H1 (cell line): Measurements from ENCODE around the gene SHOX. TPM values are rescaled to one million over a fixed set of nuclear protein-coding genes. Genes with fewer than 3 reads are reported as not detected.

Experiments used
- CTCF ChIA-PET: fragments of 300-600 bp; sonication (Branson Sonifier 250); formaldehyde crosslinking; loops from one replicate; lab custom pipeline; 2021; ENCODE audit not compliant: partially characterized antibody; lab: Charles Lee
- POLR2A ChIA-PET: fragments of 300-600 bp; sonication (Branson Sonifier 250); formaldehyde crosslinking; loops from one replicate; lab custom pipeline; 2021; ENCODE audit warnings: inconsistent platforms; ENCODE audit not compliant: partially characterized antibody; lab: Charles Lee
- DNase-seq, 2 experiments: peaks; one replicate each; pipeline versions ENCODE4 v3.0.0 to v3.0.0-alpha.2; 2010 to 2022; ENCODE audit warnings: low spot score in 2 of 2, low read depth in 1 of 2, mixed read lengths in 1 of 2
- FAIRE-seq: peaks from 2 replicates; lab custom pipeline; 2011; peaks lifted over from hg19 to GRCh38; lab: Jason Lieb, UNC
- H2AFZ ChIP-seq: 2 replicates; pipeline ENCODE4 v1.8.1; 2012; ENCODE audit warnings: low read length, inconsistent platforms
- H2AK5ac ChIP-seq: 2 replicates; pipeline ENCODE4 v1.6.1; 2013; ENCODE audit warnings: low read depth, low read length
- H2BK120ac ChIP-seq: replicated peaks from 2 replicates; pipeline ENCODE3; 2013; ENCODE audit warnings: low read depth, low read length, inconsistent platforms
- H2BK12ac ChIP-seq: 2 replicates; pipeline ENCODE4 v1.6.1; 2013; ENCODE audit warnings: low read depth, low read length
- H2BK15ac ChIP-seq: 2 replicates; pipeline ENCODE4 v1.6.1; 2013; ENCODE audit warnings: low read length
- H2BK20ac ChIP-seq: 2 replicates; pipeline ENCODE4 v1.6.1; 2013; ENCODE audit warnings: low read length
- H2BK5ac ChIP-seq: 2 replicates; pipeline ENCODE4 v1.6.1; 2013; ENCODE audit warnings: low read depth, low read length
- H3K14ac ChIP-seq: 2 replicates; pipeline ENCODE4 v1.6.1; 2013; ENCODE audit warnings: inconsistent platforms; ENCODE audit not compliant: insufficient read length
- H3K18ac ChIP-seq: 2 replicates; pipeline ENCODE4 v1.6.1; 2013; ENCODE audit warnings: low read length; ENCODE audit errors: extremely low read depth
- H3K23ac ChIP-seq: 2 replicates; pipeline ENCODE4 v1.6.1; 2013; ENCODE audit warnings: inconsistent platforms; ENCODE audit not compliant: insufficient read length
- H3K23me2 ChIP-seq: 2 replicates; pipeline ENCODE4 v1.6.1; 2013; ENCODE audit warnings: low read depth, low read length
- H3K27ac ChIP-seq: 2 replicates; pipeline ENCODE4 v1.6.1; 2011; ENCODE audit warnings: low read depth, low read length, inconsistent platforms
- H3K27me3 ChIP-seq, 4 experiments: replicated peaks in 1 of 4; 1 replicate in 1 of 4; 2 replicates in 3 of 4; pipeline versions ENCODE4 v1.6.1 to v1.8.1; 2011 to 2013; ENCODE audit warnings: low read length in 3 of 4, mild to moderate bottlenecking in 3 of 4, inconsistent platforms in 2 of 4, mixed read lengths in 2 of 4, moderate library complexity in 1 of 4; ENCODE audit not compliant: control insufficient read depth in 3 of 4, insufficient read depth in 3 of 4; ENCODE audit errors: extremely low read depth in 1 of 4
- H3K36me3 ChIP-seq, 4 experiments: 2 replicates each; pipeline versions ENCODE4 v1.6.1 to v1.8.1; 2011 to 2013; ENCODE audit warnings: mild to moderate bottlenecking in 4 of 4, low read length in 3 of 4, moderate library complexity in 2 of 4, control low read depth in 1 of 4, inconsistent platforms in 1 of 4; ENCODE audit not compliant: insufficient read depth in 4 of 4, control insufficient read depth in 2 of 4
- H3K4ac ChIP-seq: replicated peaks from 2 replicates; pipeline ENCODE3; 2013; ENCODE audit warnings: low read length, low read depth, mixed read lengths, inconsistent platforms; ENCODE audit not compliant: insufficient read length
- H3K4me1 ChIP-seq, 4 experiments: replicated peaks in 1 of 4; 1 replicate in 1 of 4; 2 replicates in 3 of 4; pipeline versions ENCODE4 v1.6.1 to v1.8.1; 2011 to 2013; ENCODE audit warnings: low read length in 3 of 4, inconsistent platforms in 2 of 4, mixed read lengths in 1 of 4; ENCODE audit not compliant: insufficient read depth in 4 of 4, control insufficient read depth in 3 of 4
- H3K4me2 ChIP-seq, 2 experiments: 2 replicates each; pipeline versions ENCODE4 v1.6.1 to v1.8.1; 2011 to 2013; ENCODE audit warnings: low read depth in 2 of 2, low read length in 2 of 2, control low read depth in 1 of 2, inconsistent platforms in 1 of 2, mild to moderate bottlenecking in 1 of 2; ENCODE audit not compliant: insufficient read depth in 1 of 2
- H3K4me3 ChIP-seq, 4 experiments: fragments of 200-600, 300-600 bp in 1 of 4; sonication (generic), shearing (Covaris generic), sonication (Bioruptor Twin) in 1 of 4; 2 replicates each; pipeline versions ENCODE4 v1.5.1 to v1.8.1; 2011 to 2016; ENCODE audit warnings: low read length in 4 of 4, low read depth in 3 of 4, control low read depth in 2 of 4, inconsistent platforms in 2 of 4, mild to moderate bottlenecking in 2 of 4, mixed read lengths in 1 of 4, moderate library complexity in 1 of 4; ENCODE audit not compliant: insufficient read depth in 2 of 4; ENCODE audit errors: extremely low read depth in 1 of 4
- H3K56ac ChIP-seq: replicated peaks from 2 replicates; pipeline ENCODE3; 2013; ENCODE audit warnings: low read depth, mild to moderate bottlenecking, mixed read lengths, low read length, inconsistent platforms; ENCODE audit not compliant: insufficient read length
- H3K79me1 ChIP-seq: 2 replicates; pipeline ENCODE4 v1.6.1; 2013; ENCODE audit warnings: low read depth, low read length, control low read depth
- H3K79me2 ChIP-seq, 2 experiments: 2 replicates each; pipeline versions ENCODE4 v1.6.1 to v1.8.1; 2012 to 2013; ENCODE audit warnings: low read length in 2 of 2, mild to moderate bottlenecking in 2 of 2, inconsistent platforms in 1 of 2; ENCODE audit not compliant: insufficient read depth in 2 of 2, control insufficient read depth in 1 of 2
- H3K9ac ChIP-seq, 4 experiments: replicated peaks in 1 of 4; 1 replicate in 1 of 4; 2 replicates in 3 of 4; pipeline versions ENCODE4 v1.6.1 to v1.8.1; 2011 to 2013; ENCODE audit warnings: low read depth in 3 of 4, low read length in 3 of 4, control low read depth in 2 of 4, mild to moderate bottlenecking in 2 of 4, moderate library complexity in 2 of 4, inconsistent platforms in 1 of 4; ENCODE audit errors: extremely low read depth in 1 of 4
- H3K9me3 ChIP-seq, 2 experiments: 2 replicates each; pipeline versions ENCODE4 v1.6.1 to v1.8.1; 2012 to 2013; ENCODE audit warnings: mild to moderate bottlenecking in 2 of 2, moderate library complexity in 2 of 2, control low read depth in 1 of 2, inconsistent platforms in 1 of 2, low read depth in 1 of 2, low read length in 1 of 2, mixed read lengths in 1 of 2; ENCODE audit not compliant: insufficient read depth in 2 of 2
- H4K20me1 ChIP-seq, 2 experiments: replicated peaks in 1 of 2; 2 replicates each; pipeline versions ENCODE3 to v1.8.1; 2011 to 2013; ENCODE audit warnings: inconsistent platforms in 2 of 2, low read length in 2 of 2, mild to moderate bottlenecking in 1 of 2; ENCODE audit not compliant: insufficient read depth in 2 of 2, control insufficient read depth in 1 of 2
- H4K5ac ChIP-seq: 2 replicates; pipeline ENCODE4 v1.6.1; 2013; ENCODE audit warnings: low read length, low read depth, mixed read lengths, inconsistent platforms; ENCODE audit not compliant: insufficient read length
- H4K8ac ChIP-seq: 2 replicates; pipeline ENCODE4 v1.8.0; 2013; ENCODE audit warnings: mild to moderate bottlenecking, moderate library complexity, low read length, inconsistent platforms; ENCODE audit not compliant: insufficient read depth; ENCODE audit errors: extremely low read depth
- H4K91ac ChIP-seq: replicated peaks from 2 replicates; pipeline ENCODE3; 2013; ENCODE audit warnings: low read length, mixed read lengths, inconsistent platforms; ENCODE audit not compliant: insufficient read length
- SAP30 ChIP-seq: fragments of 300-600 bp; sonication (generic); IDR thresholded peaks from 2 replicates; pipeline ENCODE4 v1.7.1; 2012; ENCODE audit warnings: low read length, moderate library complexity, mild to moderate bottlenecking, inconsistent platforms; ENCODE audit not compliant: insufficient read depth, insufficient replicate concordance
- TAF7 ChIP-seq: optimal IDR thresholded peaks from 2 replicates; pipeline ENCODE3; 2011; ENCODE audit warnings: low read depth, mild to moderate bottlenecking, inconsistent platforms, low read length, moderate library complexity, borderline replicate concordance
- WGBS, 2 experiments: shearing (Covaris generic) in 1 of 2; methylation state at CpG; one replicate each; pipeline versions ENCODE4 v1.1.6 to v1.1.7; 2013 to 2015; ENCODE audit warnings: low lambda C conversion rate in 2 of 2, mixed read lengths in 2 of 2, inconsistent platforms in 1 of 2, low coverage in 1 of 2, missing lambda C conversion rate in 1 of 2; ENCODE audit not compliant: insufficient replicate concordance in 2 of 2, insufficient coverage in 1 of 2, insufficient read length in 1 of 2; ENCODE audit errors: extremely low coverage in 1 of 2, missing lambda C conversion rate in 1 of 2; 5-methylcytosine and 5-hydroxymethylcytosine counted together
- polyA plus RNA-seq, 7 experiments: library from polyadenylated mRNA; depleted of rRNA in 3 of 7; stranded (reverse) in 5 of 7; unstranded in 2 of 7; fragments of >200 nt in 5 of 7; fragments of 200-250 nt in 2 of 7; gene quantifications; 1 replicate in 5 of 7; 2 replicates in 1 of 7; 4 replicates in 1 of 7; pipeline versions ENCODE4 v1.2.1 to v1.2.3, GENCODE V29; 2011 to 2013; ENCODE audit warnings: missing spikeins in 2 of 7, mixed read lengths in 2 of 7
- total RNA-seq: library from RNA; stranded (reverse); fragmentation: NEBNext Ultra II Directional; extraction: Animal tissue kit (Norgen Biotek cat#: 25700); gene quantifications from 2 replicates; pipeline ENCODE4 v1.2.1, GENCODE V29; 2021

Gene SHOX
- total and polyA plus RNA-seq, 2 of the 8 experiments (the other 6 are each of a cell fraction or from before 2014, with no cell fraction given) = 0.05 to 0.15 TPM

DNA sequence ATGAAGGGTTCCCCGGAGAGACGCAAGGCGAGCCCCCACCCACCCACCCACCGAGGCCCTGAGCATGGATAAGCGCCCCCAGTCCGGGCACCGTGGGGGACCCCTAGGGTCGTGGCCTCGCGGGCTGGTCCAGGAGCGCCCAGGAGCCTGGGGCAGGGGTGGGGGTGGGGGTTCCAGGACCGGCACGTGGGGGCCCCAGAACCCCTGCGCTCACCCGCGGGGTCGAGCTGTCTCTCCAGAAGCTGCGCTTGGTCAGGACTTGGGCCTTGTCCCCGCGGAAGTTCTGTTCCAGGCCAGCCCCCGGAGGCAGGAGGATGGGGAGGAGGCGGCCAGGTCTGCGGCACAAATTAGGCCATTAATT is 11.2 kb upstream of the SHOX start:
- no peak overlapping the region for H3K56ac ChIP-seq
- peak overlapping the region; percentile 81; the same call in 1 of the 2 replicates for H2BK15ac ChIP-seq
- CTCF ChIA-PET = no interaction called here
- no peaks in the 10 kb centered on the region for H3K9me3 ChIP-seq
- no peaks in the 10 kb centered on the region for H4K20me1 ChIP-seq
- H3K4ac ChIP-seq = no peak overlapping the region
- no peak for DNase-seq
- TF ChIP-seq SAP30 (no peak), TAF7 (no peak)
- no peak overlapping the region for H2BK20ac ChIP-seq
- no peaks in the 10 kb centered on the region; a peak in 1 of 8 replicates for H3K36me3 ChIP-seq
- no peak overlapping the region for H3K27ac ChIP-seq
- H3K4me1 ChIP-seq = peaks cover 0 to 22% (median 14%) of the 10 kb centered on the region in 4 experiments; a peak in 6 of 7 replicates
- no peak overlapping the region for H2AFZ ChIP-seq
- H2BK5ac ChIP-seq = no peak overlapping the region
- H3K18ac ChIP-seq = no peak overlapping the region; the same call in 1 of the 2 replicates
- H3K79me2 ChIP-seq = no peaks in the 10 kb centered on the region
- 8% methylated on average over 8 of the region's 23 CpGs; no CpG with 5 or more reads in 1 of the 2 experiments for WGBS, 2 experiments
- peak overlapping the region in 2 of 4 experiments; percentile 0 to 56; a peak in 3 of 8 replicates for H3K4me3 ChIP-seq
- H3K23ac ChIP-seq = no peak overlapping the region
- no peak for FAIRE-seq
- no peak overlapping the region for H2AK5ac ChIP-seq
- peak overlapping the region; percentile 58 to 65 for H3K4me2 ChIP-seq
- H3K9ac ChIP-seq = no peak overlapping the region
- H4K5ac ChIP-seq = no peak overlapping the region
- no peak overlapping the region for H4K8ac ChIP-seq
- no peak overlapping the region for H4K91ac ChIP-seq
- no peak overlapping the region for H3K14ac ChIP-seq
- no peak overlapping the region for H2BK120ac ChIP-seq
- POLR2A ChIA-PET = no interaction called here
- H3K79me1 ChIP-seq = no peaks in the 10 kb centered on the region
- H3K27me3 ChIP-seq = peaks cover 53 to 73% (median 70%) of the 10 kb centered on the region in 4 experiments
- peaks cover 7% of the 10 kb centered on the region; the same call in 1 of the 2 replicates for H3K23me2 ChIP-seq
- no peak overlapping the region for H2BK12ac ChIP-seq
